ENCODE data around the gene KCTD20.

DNA sequence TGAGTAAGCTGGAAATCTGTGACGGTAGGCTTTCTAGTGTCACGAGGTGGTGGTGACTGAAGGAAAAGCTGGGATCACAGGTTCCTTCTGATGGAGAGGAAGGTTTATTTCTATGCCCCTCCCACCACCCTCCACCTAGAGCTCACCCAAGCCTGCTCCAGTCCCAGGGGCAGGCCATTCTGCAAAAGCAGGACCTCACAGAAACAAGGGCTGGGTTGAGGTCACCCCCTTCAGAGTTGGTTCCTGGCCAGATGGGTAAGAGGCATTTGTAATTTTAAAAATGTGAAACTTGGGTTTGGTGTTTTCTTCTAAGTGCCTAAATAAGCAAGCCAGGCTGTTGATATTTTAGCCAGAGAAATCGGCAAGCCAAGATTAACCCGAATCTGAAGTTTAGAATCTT, 46.6 kb downstream of the KCTD20 start:
- TF ChIP-seq, protein P1, sequence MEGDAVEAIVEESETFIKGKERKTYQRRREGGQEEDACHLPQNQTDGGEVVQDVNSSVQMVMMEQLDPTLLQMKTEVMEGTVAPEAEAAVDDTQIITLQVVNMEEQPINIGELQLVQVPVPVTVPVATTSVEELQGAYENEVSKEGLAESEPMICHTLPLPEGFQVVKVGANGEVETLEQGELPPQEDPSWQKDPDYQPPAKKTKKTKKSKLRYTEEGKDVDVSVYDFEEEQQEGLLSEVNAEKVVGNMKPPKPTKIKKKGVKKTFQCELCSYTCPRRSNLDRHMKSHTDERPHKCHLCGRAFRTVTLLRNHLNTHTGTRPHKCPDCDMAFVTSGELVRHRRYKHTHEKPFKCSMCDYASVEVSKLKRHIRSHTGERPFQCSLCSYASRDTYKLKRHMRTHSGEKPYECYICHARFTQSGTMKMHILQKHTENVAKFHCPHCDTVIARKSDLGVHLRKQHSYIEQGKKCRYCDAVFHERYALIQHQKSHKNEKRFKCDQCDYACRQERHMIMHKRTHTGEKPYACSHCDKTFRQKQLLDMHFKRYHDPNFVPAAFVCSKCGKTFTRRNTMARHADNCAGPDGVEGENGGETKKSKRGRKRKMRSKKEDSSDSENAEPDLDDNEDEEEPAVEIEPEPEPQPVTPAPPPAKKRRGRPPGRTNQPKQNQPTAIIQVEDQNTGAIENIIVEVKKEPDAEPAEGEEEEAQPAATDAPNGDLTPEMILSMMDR (IDR thresholded peaks at IDR 0.05; ENCODE audit: insufficient read depth, low read length, poor library complexity, severe bottlenecking): no peak
- TF ChIP-seq EZH2phosphoT487 (conservative IDR thresholded peaks at IDR 0.05; ENCODE audit: low read length): no peak

Data from SU-DHL-6 (cell line).